CD4-positive, alpha-beta T cell treated with Interleukin-12 subunit alpha and Interleukin-12 subunit beta, for 1 hour (primary cell): Measurements from ENCODE around the gene ADCY5.

Experiments used
- DNase-seq: peaks from one replicate; pipeline ENCODE4 v3.0.0-alpha.2; 2020

ADCY5 gene

DNA sequence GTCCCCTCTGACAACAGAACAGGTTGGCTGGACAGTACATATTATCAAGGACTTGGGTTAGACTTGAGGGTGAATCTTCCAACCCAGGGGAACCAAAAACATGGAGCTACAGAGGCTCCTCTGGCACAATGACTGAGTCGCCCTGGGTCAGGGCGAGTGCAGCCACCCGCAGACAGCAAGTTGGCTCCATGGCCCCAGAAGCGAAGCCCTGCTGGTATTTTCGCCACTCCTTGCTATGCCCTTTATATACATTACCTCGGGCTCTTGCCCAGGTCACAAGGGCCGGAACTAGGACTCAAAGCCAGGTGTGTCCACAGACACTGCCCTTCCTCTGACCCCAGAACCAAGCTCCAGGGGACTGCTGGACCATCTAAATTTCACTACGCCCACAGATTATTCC lies 64.6 kb downstream of the ADCY5 start:
- no peak for DNase-seq

DNA sequence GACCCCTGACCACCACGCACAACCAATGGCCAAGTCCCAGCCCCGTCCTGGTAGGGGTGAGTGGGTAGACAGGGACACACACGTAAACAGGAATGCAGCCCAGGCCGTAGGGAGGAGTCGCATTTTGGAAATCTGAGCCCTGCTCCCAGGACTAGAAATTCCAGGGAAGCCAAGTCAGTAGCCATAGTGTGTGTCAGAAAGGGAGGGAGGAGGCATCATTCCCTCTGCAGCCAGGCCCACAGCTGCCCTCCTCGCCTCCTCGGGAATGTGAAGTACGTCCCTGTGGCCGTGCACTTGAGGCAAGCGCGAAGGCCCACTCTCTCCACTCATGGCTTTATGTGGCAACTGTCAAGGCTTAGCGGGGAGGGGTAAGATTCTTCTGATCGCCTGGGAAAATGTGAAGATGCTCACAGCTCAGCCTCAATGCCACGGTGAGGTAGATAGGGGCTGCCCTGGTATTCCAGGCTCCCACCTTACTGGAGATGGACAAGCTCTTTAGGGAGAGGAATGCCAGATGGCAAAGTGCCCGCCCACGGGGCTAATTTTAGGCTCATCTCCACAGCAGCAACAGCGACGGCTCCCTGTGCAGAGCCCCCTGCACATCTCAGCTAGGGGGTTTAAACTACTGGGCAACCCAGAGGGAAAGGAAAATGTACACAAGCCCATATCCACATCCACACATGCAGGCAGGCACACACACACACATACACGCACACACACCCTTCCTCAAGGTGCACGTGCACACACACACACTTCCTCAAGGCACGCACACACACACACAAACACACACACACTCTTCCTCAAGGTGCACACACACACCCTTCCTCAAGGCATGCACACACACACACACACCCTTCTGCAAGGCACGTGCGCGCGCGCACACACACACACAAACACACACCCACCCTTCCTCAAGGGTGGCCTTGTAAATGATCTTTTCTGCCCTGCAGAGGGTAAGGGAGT lies 65.5 kb downstream of the ADCY5 start:
- no peak for DNase-seq

DNA sequence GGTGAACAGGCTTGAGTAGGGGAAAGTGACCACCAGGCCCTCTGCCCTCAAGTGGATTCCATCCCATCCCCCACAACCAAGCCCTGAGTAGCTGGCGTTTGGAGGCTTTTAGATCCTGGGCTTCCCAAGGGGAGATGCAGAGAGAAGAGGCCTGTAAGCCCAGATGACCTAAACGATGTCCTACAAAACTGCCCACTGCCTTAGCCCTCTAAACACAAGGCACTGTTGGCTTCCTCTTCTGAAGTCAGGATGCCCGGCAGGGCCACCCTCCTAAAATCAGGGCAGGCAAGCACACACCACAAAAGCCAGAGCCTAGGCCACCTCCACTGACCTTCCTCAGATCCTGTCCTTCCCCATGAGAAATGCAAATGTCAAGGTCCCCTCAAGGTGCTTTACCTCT lies 68.6 kb downstream of the ADCY5 start:
- no peak for DNase-seq

DNA sequence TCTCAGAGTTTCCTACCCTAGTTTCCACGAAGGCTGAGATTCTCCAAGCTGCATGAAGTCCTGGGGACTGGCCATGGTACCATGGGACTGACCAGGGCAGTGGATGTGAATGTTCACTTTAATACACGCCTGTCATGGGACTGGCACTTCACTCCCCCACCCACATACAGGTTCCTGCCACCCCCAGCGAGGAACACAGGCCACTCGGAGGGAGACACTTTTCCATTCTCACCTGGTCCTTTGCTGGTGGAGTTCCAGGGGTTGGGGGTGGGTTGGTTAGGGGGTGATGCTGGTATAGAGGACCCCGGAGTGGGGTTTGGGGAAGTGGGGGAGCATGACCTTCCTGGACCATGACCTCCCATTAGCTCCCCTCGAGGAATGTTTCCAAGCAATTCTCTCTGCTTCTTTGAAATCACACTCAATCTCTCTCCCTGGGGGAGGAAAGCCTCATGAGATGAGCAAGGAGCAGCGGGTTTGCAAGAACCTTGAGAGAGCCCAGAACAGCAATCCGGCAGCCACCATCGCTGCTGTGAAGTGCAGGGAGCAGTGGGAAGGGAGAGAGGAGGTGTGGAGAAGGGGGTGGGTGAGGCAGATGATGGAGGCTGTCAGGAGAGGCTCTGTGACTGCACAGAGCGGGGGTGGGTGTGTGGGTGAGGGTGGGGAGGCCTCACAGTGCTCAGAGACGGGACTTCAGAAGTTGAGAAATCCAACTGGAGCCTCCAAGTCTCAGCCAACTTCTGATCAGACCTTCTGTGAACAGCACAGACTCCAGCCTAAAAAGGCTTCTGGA lies 69.7 kb downstream of the ADCY5 start:
- DNase-seq: no peak

DNA sequence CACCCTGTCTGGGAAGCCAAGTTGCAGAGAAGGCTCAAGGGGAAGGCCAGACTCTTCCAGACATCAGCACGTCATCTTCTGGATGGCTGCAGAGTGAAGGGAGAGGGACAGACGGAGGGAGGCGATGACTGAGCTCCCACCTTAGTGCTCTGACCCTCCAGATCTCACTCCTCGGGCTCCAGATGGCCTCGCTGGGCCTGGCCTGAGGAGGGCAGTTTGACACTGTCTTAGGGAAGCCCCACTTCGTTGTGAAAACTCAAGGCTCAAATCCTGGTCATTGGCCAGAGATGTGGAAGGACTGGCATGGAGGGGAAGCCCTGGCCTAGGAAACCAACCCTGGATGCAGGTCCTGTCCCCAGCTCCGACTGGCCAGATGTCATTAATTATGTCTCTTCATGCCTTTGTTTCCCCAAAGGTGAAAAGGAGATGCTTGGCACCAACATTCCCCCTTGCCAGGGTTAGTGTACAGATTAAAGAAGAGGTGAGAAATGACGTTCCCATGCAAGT lies 70.4 kb downstream of the ADCY5 start:
- no peak for DNase-seq

DNA sequence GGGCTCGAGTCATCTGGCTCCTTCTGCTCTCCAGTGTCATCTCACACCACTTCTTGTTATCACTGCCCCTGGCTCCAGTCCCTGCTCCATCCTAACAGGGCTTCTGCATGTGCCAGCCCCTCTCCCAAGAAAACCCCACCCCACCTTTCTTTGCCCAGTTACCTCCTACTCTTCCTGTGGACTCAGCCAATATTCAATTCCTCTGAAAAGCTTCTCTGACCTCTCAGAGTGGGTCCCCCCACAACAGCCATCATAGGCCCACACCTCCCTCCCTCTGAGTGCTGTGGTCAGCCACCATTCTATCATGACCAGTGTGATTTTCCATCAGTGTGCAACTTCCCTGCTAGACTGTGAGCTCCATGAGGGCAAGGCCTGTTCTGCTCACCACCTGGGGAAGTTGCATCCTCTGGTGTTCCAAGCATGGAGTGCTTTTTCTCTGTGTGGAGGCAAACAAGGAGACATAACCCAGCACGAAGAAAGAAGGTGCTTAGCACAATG lies 71.6 kb downstream of the ADCY5 start:
- DNase-seq: no peak

DNA sequence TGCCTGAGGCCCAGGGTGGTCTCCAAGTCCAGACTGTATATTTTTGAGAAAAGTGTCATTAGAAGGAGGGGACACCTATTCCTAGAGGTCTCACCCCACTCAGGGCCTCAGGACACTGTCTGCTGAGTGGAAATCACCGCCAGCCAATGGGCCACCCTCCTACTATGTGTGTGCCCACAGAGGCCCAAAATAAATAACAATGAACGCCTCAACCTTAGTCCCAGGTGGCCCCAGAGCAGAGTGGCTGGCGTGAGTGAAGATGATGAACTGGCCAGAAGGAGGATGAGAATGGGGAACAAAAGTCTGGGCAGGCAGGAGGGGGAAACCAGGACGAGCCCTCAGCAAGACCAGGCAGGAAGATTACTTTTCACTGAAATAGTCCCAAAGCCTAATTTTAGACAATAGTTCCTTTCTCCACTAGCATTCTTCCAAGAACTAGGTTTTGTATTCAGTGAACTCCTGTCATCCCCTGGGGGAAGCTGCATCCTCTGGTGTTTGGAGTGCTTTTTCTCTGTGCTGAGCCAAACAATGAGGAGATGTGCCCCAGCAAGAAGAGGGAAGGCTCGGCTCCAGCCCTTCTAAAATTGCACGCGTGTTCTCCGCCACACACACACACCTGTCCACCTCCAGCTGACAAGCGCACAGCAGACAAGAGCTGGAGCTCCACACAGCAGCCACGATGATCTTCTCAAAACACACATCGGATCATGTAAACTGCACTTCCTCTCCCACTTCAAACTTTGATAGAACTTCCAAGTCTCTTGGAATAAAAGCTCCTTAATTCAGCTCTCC lies 72.2 kb downstream of the ADCY5 start:
- no peak for DNase-seq

DNA sequence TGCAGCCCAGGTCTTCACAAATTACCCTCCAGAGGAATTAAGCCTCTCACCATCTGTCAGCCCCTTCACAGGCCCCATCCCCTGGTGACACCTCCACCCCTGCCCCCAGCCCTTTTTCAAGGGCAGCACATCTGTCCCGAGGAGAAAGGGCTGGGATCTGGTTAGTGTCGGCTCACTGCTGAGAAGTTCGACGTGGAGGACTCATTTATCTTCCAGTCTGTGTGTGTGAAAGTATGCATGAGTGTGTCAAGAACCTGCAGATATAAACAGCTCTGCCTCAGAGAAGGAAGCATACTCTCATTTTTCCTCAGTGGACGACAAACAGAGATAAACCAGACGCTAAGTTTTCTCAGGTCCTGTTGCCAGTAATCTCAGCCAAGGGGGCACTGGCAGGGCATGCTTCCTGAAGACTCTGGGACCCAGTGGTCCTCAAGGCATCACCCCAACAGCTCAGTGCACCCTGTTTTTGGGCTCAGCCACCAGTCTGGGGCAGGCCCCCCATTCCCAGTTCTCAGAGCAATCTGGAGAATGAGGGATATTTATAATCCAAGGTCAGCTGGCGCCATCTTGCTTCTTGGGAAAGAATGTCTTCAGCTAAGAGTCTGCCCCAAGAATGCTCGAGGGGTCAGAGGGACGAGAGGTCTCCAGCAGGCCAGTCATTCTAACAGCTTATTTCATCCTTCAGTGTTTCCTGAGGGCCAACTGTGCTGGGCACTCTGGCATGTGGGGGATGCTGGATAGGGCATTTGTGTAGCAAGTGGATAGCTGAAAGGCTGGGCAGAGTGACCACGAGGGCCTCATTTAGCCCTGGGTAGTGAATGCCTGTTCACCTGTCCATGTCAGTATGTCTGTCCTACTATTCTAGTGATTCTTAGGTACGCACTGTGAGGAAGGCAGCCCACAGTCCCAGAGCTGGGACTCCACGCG lies 73.6 kb downstream of the ADCY5 start:
- DNase-seq: no peak

DNA sequence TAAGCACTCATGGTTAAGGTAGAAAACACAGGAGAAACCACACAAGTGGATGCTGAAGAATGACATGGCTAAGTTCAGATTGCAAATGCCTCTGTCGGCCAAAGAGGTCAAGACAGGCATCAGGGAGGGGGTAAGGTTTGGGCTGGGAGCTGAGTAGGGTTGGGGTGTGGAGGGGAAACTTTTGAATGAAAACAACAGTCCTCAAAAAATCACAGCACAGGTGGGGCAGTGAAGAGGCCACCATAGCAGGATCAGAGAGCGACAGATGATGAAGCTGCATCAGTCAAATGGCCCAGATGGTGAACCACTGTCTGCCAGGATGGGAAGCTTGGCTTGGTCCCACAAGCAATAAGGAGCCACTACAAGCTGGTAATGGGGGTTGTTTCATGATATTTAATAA lies 74.9 kb downstream of the ADCY5 start:
- DNase-seq: no peak

DNA sequence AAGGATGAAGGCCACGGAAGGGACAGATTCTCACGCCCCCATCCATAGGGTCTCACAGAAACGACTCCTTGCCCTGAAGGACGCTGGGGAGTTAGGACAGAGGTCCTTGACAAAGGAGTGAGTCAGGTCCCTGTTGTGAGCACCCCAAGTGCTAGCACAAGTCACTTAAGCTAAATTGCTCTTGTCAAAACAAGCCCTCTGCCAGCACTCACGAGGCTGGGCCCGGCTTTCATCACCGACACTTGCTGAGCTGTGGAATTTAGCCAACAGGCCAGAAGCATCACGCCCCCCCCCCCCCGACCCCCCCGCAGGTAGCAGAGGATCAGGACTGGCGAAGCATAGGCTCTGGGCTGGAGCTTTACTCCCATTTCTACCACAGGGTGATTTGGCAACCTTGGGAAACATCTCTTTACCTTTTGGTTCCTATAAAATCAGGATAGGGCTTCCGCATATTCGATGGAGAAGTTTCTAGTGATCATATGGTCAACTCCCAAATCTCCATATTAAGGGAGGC lies 75.4 kb downstream of the ADCY5 start:
- DNase-seq: no peak

DNA sequence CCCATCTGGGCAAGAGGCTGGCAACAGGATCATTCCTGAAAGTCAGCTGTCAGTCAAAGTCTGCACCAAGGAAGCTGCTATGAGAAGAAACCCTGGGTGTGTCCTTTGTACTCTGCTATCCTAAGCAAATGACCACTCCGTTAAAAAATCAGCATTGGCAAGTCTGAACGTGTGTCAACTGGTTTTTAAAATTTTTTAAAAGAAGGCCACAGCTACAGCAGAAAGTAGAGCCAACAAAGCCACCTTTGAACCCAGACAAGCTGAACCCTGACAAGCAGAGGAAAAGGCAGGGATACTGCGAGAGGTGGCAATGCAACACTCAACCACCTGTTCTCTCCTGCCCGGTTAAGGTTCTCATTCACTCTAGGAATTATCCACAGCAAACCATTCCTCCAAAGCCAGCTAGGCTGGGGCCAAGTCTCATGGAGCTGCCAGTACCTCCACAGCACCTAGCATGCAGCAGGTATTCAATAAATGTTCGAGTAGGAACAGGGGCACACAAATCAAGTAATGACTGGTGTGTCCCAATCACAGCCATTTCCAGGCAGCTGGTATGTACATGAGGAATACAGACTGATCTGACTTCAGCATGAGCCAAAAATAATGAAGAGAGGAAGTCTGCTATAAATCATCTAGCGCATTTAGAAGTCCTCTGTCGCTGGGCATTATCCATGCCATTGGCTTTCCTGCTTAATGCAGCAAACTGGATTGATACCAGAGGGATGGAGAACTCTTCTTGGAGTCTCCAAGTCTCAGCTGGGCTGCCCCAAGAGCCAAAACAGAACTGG lies 76.0 kb downstream of the ADCY5 start:
- no peak for DNase-seq

DNA sequence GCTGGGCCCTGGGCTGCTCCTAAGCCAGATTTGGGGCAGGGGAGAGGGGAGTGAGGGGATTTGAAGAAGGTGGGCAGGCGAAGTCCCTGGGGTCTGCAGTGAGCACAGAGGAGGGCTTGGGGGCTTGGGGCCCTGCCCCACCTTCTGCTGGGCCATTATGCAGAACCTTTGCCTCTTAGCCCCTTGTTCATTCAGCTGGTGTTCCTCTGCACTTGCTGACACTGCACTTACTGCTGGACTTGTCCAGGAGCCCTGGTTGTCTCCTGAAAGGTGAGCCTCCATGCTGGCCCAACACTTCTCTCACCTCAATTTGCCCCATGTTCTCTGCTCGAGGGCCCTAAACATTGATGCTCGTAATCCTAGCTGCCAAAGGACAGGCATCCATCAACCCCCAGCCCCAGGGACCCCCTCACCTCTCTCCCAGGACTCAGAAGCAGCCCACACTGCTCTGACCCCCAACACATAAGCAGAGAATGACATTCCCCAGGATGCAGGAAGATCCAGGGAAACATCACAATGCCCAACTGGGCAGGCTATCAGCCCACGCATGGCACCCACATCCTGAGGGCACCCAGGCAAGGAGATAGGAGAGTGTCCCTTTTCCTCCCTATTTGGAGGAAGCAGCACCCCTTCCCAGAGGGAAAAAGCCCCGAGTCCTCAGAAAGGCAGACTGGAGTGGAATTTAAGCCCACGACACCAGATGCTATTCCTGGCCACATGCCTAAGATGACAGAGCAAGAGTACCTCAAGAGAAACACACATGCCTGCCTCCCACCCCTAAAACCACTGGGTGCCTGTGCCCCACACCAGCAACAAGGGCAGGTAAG lies 76.8 kb downstream of the ADCY5 start:
- no peak for DNase-seq

DNA sequence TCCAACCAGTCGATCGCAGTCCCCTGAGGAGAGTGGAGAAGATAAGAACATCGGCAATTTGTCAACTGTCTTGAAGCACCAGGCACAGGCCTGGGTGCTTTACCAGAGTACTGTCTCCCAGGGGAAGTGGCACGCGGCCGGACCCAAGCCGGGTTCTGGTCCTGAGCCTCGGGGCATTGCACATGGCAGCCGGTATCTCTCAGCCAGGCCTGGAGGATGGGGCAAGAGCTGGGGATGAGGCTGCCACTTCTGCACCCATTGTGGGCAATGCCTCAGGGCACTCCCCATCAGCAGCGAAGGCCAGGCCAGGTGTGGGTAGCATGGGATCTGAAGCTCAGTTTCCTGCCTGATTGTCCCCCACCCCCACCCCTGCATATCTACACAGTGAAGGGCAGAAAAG lies 77.5 kb downstream of the ADCY5 start:
- DNase-seq: no peak

DNA sequence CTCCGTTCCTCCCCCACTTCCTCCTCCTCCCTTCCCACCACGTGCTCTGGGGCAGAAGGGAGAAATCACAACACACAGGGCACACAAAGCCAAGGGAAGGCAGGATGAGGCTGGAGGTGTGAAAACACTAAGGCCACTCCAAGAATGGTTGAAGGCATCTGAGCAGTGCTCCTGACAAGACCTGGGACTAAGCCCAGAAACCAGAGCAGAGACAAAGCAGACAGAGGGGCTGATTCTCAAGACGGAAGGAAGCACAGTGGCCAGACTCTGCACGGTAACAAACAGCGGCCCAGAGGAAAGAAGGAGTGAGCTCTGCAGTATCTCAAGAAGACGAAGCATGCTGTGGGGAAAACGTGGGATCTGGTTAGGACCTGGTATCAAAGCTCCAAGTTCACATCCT lies 78.1 kb downstream of the ADCY5 start:
- DNase-seq: no peak

DNA sequence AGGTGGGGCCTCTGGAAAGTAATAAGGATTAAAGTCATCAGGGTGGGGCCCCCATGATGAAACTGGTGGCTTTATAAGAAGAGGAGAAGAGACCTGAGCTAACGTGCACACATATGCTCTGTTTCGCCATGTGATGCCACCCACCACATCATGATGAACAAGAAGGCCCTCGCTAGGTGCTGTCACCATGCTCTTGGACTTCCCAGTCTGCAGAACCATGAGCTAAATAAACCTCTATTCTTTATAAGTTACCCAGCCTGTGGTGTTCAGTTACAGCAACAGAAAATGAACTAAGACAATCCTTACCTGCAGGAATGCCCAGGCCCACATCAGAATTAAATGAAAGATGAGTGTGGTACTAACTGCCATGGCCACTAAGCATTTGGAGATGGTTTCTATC lies 79.8 kb downstream of the ADCY5 start:
- DNase-seq: no peak

DNA sequence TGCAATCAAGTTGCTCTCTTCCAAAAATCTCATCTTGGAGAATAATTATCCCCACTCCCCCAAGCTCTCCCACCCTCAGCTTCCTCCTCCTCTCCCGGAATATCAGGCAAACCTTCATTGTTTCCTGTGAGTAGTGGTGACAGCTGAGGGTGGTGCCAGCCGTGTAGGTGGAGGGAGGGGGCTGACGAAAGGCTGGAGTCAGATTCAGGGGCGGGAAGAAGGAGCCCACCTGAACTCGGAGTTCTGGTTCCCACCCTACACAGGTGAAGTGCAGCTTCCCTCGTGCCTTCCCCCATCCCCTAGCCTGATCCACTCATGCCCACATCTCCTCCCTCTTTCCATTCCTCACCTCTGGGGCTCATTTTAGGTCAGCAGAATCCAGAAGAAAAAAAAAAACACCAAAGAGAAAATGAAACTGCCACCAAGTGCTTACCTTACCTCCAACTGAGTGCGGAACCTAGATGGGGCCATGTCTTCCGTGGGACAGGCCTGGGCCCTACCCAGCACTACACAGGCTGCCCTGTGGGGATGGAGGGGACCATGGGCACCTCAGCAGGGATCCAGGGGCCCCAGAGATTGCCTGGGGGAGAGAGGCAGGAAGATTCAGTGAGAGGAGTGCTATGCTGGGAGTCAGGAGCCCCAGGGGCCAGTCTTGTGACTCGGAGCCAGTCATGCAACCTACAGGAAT lies 81.3 kb downstream of the ADCY5 start:
- no peak for DNase-seq

DNA sequence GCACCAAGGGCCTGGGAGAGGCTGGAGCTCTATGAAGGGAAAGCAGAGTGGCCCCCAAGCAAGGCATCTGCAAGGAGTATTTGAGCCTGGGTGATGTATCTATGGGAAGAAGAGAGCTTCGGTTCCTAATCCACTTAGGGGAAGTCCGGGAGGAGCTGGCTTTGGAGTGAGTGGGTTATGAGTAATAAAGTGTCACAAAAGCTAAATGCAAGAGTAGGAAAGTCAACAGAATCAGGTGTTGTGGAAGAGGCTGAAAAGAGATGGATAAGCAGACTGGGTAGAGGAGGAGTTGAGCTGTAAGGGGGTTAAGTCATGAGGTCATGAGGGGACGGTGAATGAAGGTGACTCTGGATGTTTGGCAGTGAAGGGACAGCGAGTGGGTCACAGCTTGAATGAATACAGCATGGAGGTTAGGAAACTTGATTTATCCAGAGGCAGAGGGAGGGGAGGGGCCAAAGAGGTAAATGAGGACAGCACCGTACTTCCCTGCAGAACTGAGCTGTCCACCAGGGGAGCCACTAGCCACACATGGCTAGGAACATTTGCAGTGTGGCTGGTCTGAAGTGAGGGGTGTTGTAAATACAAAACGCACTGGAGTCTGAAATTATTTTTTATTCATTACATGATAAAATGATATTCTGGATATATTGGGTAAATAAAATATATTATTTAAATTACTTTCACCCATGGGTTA lies 83.3 kb downstream of the ADCY5 start:
- no peak for DNase-seq

DNA sequence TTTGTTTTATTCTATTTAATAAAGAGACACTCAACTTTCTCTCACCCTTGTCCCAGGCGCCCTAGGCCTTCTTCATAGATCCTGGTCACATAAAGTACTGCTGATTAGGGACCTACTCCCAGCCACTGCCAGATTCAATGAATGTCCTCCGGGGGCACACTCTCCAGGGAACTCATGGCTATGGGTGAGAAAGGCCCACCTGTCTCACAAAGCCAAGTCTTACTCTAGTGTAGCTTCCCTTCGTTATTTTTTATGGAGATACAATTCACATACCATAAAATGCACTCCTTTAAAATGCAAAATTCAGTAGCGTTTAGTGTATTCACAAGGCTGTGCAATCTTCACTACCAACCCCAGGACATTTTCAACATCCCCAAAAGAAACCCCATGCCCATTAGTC lies 87.8 kb downstream of the ADCY5 start:
- DNase-seq: no peak
